HG02852 (cell line): ENCODE results near the gene SEPSECS.
"Not testable (repeated sequence)": the region's sequence is repeated elsewhere in the genome, so short reads cannot be mapped to it uniquely, and the experiment has no call there.

Experiments
- ATAC-seq: cut with Tn5 transposase; IDR thresholded peaks from one replicate; pipeline ENCODE4 v1.9.1; 2021; ENCODE audit warnings: mild to moderate bottlenecking, moderate library complexity; ENCODE audit not compliant: unreplicated experiment

SEPSECS gene

GRCh38 chr4:25085671-25086070 lies 74.6 kb downstream of the SEPSECS start:
- no peak for ATAC-seq

- ATAC-seq = not testable (repeated sequence)
These were observed 76.8 kb downstream of the SEPSECS start for GRCh38 chr4:25083441-25083840.

- ATAC-seq = no peak
These were observed 78.3 kb downstream of the SEPSECS start for GRCh38 chr4:25081866-25082471.

GRCh38 chr4:25080571-25080970 lies 79.7 kb downstream of the SEPSECS start:
- no peak for ATAC-seq

GRCh38 chr4:25078523-25078922 lies 81.7 kb downstream of the SEPSECS start:
- no peak for ATAC-seq

- ATAC-seq = no peak
These were observed 83.4 kb downstream of the SEPSECS start for GRCh38 chr4:25076625-25077398.

- no peak for ATAC-seq
These were observed 84.4 kb downstream of the SEPSECS start for GRCh38 chr4:25075851-25076250.

GRCh38 chr4:25075129-25075528 lies 85.1 kb downstream of the SEPSECS start:
- no peak for ATAC-seq

GRCh38 chr4:25070545-25070944 lies 89.7 kb downstream of the SEPSECS start:
- no peak for ATAC-seq
